AG04450 (cell line): Measurements from ENCODE around the gene DTX3L. TPM values are rescaled to one million over a fixed set of nuclear protein-coding genes. Genes with fewer than 3 reads are reported as not detected.

Source experiments
- CTCF ChIA-PET: fragments of 300-600, 350-600 bp; formaldehyde crosslinking; extraction: SDS; loops from one replicate; lab custom pipeline; 2022; ENCODE audit warnings: antibody characterized with exemption, inconsistent platforms; lab: Charles Lee
- POLR2A ChIA-PET: fragments of 350-600 bp; formaldehyde crosslinking; extraction: SDS; loops from one replicate; lab custom pipeline; 2021; ENCODE audit warnings: antibody characterized with exemption, inconsistent platforms; lab: Yijun Ruan, JAX
- DNase-seq: peaks from one replicate; pipeline ENCODE4 v3.0.0-alpha.2; 2011; ENCODE audit warnings: low read depth, low spot score
- H3K27ac ChIP-seq: one replicate; pipeline ENCODE4 v1.5.1; 2012; ENCODE audit warnings: low read depth, low read length, control low read depth
- H3K27me3 ChIP-seq: one replicate; pipeline ENCODE4 v1.6.0; 2012; ENCODE audit warnings: low read length; ENCODE audit not compliant: control insufficient read depth, insufficient read depth
- H3K4me3 ChIP-seq: 2 replicates; pipeline ENCODE4 v1.5.1; 2011; ENCODE audit warnings: mild to moderate bottlenecking, low read depth, low read length, control low read depth
- H3K9me3 ChIP-seq: 2 replicates; pipeline ENCODE4 v1.5.1; 2012; ENCODE audit warnings: low read length; ENCODE audit not compliant: control insufficient read depth, insufficient read depth
- CTCF ChIP-seq: IDR thresholded peaks from 2 replicates; pipeline ENCODE4 v1.5.1; 2011; ENCODE audit warnings: low read depth, low read length, control low read depth, inconsistent platforms
- polyA plus RNA-seq: library from polyadenylated mRNA; depleted of rRNA; stranded (reverse); fragments of >200 nt; gene quantifications from 2 replicates; pipeline ENCODE4 v1.2.3, GENCODE V29; 2011

The DTX3L gene
- polyA plus RNA-seq, 1 experiment, result 7.0 TPM

- Histone ChIP-seq H3K27ac (no peak overlapping the region), H3K4me3 (no peak overlapping the region), H3K27me3 (peaks cover 5% of the 10 kb centered on the region), H3K9me3 (no peaks in the 10 kb centered on the region)
- DNase-seq, result no peak
- CTCF ChIA-PET, result no interaction called here
- no peak for TF ChIP-seq CTCF
- POLR2A ChIA-PET, result no interaction called here
Observed at GRCh38 chr3:122519693-122520092, 44.4 kb upstream of the DTX3L start.

GRCh38 chr3:122520861-122521260, 43.3 kb upstream of the DTX3L start:
- H3K27ac ChIP-seq, result no peak overlapping the region
- no peak for TF ChIP-seq CTCF
- H3K9me3 ChIP-seq, result no peaks in the 10 kb centered on the region
- ChIA-PET POLR2A (no interaction called here), CTCF (interaction anchor here (0.7 kb wide), 1 partner anchor 158 kb away, joined by 7 read pairs; no protein-coding TSS in a partner anchor)
- H3K4me3 ChIP-seq, result no peak overlapping the region
- no peak for DNase-seq
- H3K27me3 ChIP-seq, result peaks cover 5% of the 10 kb centered on the region

- CTCF ChIA-PET, result interaction anchor here (0.6 to 0.8 kb wide), 3 partner anchors 35 to 1251 kb away, joined by 3 to 5 read pairs (median 3); no protein-coding TSS in a partner anchor
- no peak for TF ChIP-seq CTCF
- no peak for DNase-seq
- Histone ChIP-seq H3K9me3 (no peaks in the 10 kb centered on the region), H3K4me3 (no peak overlapping the region), H3K27me3 (no peaks in the 10 kb centered on the region), H3K27ac (no peak overlapping the region)
- POLR2A ChIA-PET, result no interaction called here
Observed at GRCh38 chr3:122523317-122523716, 40.8 kb upstream of the DTX3L start.

GRCh38 chr3:122530164-122530563, 34.0 kb upstream of the DTX3L start:
- ChIA-PET POLR2A (no interaction called here), CTCF (no interaction called here)
- TF ChIP-seq CTCF, result no peak
- no peak for DNase-seq
- Histone ChIP-seq H3K4me3 (no peak overlapping the region), H3K27me3 (no peaks in the 10 kb centered on the region), H3K9me3 (no peaks in the 10 kb centered on the region), H3K27ac (no peak overlapping the region)

GRCh38 chr3:122533480-122533879, 30.7 kb upstream of the DTX3L start:
- no peak overlapping the region for H3K4me3 ChIP-seq
- TF ChIP-seq CTCF, result no peak
- no peak overlapping the region for H3K27ac ChIP-seq
- CTCF ChIA-PET, result interaction anchor here (1.0 to 1.1 kb wide), 2 partner anchors 75 to 146 kb away, joined by 3 read pairs; no protein-coding TSS in a partner anchor
- no peaks in the 10 kb centered on the region for H3K27me3 ChIP-seq
- no peaks in the 10 kb centered on the region for H3K9me3 ChIP-seq
- DNase-seq, result no peak
- POLR2A ChIA-PET, result no interaction called here
